Measurements from ENCODE around the gene TAF8.

DNA sequence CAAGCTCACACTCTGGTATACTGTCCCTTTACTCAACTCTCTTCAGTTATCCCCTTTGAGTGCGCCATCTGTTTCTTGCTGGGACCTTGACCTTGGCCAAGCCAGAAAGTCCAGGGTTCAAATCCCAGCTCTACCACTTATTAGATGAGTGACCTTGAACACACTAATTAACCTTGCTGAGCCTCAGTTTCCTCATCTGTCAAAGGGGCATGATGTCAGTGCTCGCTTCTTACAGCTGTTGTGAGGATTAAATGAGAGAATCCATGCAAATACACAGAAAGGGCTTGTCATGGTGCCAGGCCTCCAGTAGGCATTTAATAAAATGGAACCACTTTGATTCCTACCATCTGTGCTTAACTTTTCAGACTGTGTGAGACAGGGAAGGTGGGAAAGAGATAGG is 57.7 kb downstream of the TAF8 start:
- TF ChIP-seq POLR2A (IDR thresholded peaks at IDR 0.05) (no peak), EP300 (IDR thresholded peaks at IDR 0.05; ENCODE audit: low read depth) (no peak)
- TF ChIP-seq, protein P1, sequence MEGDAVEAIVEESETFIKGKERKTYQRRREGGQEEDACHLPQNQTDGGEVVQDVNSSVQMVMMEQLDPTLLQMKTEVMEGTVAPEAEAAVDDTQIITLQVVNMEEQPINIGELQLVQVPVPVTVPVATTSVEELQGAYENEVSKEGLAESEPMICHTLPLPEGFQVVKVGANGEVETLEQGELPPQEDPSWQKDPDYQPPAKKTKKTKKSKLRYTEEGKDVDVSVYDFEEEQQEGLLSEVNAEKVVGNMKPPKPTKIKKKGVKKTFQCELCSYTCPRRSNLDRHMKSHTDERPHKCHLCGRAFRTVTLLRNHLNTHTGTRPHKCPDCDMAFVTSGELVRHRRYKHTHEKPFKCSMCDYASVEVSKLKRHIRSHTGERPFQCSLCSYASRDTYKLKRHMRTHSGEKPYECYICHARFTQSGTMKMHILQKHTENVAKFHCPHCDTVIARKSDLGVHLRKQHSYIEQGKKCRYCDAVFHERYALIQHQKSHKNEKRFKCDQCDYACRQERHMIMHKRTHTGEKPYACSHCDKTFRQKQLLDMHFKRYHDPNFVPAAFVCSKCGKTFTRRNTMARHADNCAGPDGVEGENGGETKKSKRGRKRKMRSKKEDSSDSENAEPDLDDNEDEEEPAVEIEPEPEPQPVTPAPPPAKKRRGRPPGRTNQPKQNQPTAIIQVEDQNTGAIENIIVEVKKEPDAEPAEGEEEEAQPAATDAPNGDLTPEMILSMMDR (IDR thresholded peaks at IDR 0.05) = no peak
